NCI-H345 (cell line): ENCODE results near the gene HOXC6.

Experiments
- DNase-seq: peaks from one replicate; lab custom pipeline; 2025; lab: John Stamatoyannopoulos, UW

Gene HOXC6

DNA sequence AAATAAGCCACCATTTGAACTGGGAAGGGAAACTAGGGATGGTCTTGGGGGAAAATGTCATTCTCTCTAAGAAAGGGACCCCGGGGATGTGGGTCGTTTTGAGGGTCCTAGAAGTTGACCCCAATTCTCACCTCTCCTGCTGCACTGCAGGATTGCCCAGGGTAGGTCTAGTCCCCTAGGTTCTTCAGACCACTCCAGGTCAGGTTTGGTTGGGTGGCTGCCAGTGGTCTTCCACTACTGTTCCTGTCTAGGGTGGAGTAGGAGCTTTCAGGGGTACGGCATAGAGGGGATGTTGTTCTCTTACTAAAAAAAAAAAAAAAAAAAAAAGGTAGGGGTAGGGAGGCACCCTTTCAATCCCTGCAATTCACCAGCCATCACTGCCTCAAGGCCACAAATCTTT, 12.2 kb upstream of the HOXC6 start:
- DNase-seq = no peak

DNA sequence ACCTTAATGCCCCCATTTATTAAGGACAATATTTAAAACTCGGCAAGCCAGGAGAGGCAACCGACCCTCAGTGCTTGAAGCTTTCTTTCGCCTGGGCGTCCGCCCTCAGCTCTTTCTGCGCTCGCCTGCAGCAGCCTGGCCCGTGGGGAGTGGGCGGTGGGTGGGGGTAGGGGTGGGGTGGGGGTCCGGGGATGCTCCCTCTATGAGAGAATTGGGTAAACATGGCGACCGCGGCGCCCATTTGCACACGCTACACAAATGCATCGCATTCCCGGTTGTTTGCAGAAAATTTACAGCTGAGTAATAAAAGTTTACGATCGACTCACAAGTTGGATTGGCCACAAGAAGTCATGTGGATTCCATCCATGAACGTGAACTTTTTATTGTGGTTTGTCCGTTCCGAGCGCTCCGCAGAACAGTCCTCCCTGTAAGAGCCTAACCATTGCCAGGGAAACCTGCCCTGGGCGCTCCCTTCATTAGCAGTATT, 11.7 kb upstream of the HOXC6 start:
- no peak for DNase-seq

DNA sequence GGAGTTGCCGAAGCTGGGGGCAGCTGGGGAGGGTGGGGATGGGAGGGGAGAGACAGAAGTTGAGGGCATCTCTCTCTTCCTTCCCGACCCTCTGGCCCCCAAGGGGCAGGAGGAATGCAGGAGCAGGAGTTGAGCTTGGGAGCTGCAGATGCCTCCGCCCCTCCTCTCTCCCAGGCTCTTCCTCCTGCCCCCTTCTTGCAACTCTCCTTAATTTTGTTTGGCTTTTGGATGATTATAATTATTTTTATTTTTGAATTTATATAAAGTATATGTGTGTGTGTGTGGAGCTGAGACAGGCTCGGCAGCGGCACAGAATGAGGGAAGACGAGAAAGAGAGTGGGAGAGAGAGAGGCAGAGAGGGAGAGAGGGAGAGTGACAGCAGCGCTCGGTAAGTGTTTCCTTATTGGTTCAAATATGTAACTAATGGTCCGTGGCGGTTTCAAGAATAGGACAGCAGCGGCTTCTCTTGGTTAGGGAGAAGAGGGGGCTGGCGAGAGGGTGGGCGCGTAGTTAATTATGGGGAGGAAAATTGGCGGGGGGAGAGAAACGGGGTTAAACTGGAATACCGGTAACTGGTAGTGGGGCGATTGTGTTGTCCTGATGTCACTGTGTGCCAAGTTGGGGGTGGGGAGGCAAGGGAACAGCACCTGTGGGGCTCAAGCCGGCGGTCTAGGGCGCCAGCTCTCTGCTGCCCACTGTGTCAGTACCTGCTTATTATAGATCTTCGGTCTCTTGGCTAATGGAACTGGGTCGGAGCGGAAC, 11.0 kb upstream of the HOXC6 start:
- DNase-seq = peak; percentile 45

DNA sequence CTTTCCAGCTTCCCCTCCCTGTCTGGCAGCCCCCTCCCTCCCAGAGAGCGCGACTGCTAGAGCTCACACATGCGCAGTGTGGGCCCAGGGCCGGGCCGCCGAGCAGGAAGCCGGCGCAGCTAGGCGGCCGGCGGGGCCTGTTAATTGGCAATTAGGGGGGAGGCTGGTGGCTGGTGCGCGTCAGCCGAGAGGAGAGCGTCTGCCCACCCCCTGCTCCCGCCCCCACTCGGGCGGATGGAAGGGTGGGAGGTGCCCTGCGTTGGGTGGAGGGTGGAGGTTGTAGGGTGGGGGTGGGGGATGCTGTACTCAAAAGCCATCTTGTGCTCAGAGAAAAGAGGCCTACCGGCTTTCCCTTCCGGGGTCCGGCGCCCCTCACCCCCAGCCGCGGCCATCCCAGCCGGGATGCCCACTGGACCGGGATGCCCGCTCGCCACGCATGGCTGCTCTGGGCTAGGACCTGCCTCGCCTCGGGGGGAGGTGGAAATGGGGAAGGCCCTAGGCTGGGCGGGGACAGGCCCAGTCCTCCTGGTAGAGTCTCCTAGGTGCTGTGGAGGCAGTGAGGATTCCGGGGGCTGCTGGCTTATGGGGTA, 10.3 kb upstream of the HOXC6 start:
- peak; percentile 82 for DNase-seq

DNA sequence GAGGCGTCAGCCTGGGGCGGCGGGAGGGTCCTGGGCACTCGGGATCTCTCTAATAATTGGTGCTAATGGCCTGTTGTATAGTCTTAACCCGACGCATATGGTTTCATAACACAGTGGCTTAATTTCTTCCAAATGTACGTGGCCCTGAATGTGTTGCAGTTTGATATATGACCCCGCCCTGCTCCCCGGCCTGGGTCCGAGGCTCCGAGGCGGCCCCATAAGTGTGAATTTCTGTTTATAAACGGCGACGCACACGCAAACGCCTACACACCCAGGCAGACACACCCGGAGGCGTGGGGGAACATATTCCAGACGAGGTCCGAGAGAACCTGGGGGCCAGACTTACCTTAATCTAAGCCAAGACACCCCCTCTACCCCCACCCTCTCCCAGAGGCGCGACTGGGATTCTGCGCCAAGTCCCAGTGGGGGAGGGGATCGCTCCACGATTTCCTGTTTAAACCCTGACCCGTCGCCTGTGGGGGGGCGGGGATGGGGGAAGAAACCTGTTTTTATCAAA, 9.7 kb upstream of the HOXC6 start:
- no peak for DNase-seq

DNA sequence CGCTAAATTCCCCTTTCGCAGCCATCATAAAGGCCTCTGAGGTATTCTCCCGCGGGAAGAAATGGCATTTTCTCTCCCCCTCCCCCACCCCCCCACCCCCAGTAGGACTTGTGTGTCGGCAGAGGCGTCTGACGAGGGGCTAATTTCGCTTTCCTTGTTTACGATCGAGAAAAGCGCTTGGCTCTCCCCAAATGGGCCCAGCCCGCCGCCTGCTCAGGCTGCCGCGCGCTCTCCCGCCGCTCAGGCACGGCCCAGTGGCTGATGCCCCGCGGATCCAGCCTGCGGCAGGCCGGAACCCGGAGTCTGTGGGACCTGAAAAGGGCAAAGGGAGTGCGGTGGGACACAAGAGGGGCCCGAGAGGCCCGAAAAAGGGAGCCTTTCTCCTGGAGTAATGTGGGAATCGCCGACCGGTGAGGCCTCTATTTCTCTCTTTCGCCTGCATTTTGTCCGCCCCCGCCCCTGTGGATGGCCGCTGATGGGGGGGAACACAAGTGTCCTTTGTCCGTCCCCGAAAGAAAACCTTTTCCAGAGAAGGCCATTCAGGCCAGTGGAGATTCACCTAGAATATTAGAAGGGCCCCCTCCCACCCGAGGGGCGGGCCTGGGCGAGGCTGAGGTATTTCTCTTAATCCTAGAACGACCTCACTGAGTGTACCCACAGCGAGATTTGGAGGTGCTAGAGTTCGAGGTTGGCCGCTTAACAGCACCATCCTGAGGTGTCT, 9.0 kb upstream of the HOXC6 start:
- no peak for DNase-seq

DNA sequence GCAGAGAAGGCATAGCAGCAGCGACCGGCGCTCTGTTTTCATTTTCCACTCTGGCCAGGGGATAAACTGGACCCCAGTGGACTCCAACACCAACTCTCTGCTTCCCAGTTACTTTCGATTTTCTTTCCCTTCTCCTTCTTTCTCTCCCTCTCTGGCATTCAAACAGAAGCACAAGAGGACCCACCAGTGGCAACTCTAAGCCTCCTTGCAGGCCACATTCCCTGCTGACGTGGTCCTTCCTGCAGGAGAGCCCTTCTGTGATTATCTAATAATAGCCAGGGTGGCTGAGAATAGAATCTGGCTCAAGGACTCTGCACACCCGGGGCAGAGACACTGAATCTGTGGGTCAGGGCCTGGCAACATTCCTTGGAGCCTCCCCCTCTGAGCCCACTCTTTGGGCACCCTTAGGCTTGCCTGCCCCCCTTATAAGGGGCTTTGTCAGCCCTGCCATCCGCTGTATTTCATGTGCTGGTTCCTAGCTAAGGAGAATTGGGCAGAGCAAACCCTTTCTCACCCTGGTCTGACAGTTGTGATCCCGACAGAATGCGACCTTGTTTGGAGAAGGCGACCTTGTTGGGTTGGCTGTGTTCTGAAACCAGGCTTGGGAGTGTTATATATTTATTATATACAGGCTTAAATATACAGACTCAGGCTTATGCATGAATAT, 8.2 kb upstream of the HOXC6 start:
- DNase-seq = no peak

DNA sequence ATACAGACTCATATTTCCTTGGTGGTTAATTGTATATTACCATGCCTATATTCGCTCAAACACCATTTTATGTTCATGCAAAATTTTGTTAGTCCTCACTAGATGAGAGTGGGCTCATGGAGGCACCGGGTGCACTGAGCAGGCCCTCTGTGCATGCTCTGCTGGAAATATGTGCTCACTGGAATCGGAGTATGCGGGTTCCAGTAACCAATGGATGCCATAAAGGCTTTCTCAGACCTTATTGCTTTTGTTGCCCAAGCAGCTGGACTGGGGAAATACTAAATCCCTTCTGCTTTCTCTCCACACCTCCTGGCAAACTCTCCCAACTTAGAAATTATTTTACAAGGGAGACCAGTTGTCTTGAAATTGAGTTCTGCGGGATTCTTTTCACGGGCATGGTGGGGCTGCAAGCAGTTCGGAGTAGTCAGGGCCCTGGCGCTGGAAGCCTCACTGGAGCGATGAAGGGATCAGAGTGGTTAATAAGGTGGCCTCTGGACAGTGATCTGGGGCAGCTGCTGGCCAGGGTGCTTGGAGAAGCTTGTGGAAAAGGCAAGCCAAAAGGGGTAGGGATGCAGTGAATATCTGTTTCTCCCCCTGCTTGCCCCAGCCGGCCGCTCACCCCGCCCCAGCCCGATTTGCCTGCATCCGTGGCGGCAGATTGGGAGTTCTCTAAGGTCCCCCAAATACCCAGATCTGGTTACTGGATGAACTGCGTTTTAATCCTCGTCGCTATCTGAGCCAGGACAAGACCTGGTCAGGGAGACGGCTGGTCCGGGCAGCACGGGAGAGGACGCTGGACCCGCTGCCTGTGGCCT, 7.4 kb upstream of the HOXC6 start:
- no peak for DNase-seq

DNA sequence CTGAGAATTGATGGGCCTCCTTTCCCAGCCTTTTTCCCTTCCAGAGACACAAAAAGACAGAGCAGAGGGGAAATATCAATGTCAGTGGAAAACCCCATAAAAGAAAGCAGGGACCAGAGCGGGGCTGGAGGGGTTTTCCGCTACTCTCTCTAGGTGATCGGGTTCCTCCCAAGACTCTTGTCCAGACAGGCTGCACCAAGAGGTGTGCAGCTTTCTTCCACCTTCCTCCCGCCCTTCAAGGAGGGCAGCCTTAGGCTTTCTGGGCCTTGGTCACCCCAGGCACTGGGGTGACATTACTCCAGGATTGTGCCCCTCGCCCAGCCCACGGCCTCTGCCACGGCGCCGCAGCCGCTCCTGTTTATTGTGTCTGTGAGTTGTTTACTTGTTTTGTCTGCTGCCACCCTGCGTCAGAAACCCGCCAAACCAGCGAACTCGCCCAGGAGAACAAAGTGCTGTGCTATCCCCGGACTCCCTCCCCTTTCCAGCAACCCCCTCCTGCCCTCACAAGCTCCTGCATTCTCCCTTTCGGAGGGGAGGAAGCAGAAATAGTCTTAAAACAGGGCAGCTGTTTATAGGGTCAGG, 6.7 kb upstream of the HOXC6 start:
- DNase-seq = no peak

DNA sequence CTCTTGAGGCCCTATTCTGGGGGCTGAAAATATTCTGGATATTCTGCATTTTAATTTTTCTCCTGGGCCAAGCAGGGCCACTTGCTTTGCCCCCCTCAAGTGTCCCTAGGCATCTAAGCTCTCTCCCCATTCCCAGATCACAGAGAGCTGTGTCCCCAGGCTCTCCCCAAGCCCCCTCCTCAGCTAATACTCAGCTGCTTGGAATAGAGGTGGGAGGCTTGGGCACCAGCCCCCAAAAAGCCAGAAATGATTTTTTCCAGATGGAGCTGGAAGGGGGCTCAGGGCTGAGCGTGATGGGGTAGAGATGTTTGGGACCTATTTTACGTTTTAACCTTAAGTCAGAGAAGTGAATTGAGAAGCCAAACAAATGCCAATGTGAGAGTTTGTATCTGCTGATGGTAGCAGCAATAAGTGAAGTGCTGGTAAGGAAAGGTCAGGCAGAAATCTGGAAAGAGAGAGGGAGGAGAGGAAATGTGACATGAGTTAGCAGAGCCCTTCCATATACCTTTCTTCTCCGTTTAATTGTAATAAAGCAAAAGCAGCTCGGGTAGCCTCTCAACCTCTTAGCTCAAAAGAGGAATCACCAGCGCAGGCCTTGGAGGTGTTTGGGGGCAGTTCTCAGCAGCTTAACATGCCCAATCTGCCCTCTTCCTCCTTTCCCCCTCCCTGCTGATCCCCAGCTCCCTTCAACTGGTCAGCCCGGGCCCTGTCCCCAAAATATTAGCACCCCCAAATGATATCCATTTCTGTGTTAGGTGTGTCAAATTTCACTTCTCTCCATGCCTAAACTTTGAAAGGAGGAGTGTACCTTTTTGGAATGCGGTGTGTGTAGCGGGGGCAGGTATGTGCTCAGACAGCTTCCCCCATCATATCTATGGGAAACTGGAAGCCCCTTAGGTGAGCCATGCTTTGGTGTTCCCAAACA, 5.0 kb upstream of the HOXC6 start:
- DNase-seq = no peak

DNA sequence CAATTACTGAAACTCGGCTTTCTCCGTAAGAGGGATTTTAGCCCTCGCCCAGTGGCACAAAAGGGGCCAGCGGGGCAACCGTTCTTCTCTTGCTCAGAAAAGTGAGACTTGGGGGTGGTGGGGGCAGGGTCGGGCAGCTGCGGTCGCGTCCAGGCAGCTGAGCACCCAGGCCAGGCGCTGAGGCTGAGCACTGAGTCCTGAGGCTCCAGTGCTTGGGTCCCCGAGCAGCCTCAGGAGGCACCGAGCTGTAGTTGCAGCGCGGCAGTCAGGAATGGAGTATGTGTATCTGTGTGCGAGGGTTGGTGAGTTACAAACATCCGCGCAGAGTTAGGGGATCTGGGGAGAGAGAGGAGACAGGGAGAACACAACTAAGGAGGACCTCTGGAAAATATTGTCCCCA, 4.1 kb upstream of the HOXC6 start:
- no peak for DNase-seq

DNA sequence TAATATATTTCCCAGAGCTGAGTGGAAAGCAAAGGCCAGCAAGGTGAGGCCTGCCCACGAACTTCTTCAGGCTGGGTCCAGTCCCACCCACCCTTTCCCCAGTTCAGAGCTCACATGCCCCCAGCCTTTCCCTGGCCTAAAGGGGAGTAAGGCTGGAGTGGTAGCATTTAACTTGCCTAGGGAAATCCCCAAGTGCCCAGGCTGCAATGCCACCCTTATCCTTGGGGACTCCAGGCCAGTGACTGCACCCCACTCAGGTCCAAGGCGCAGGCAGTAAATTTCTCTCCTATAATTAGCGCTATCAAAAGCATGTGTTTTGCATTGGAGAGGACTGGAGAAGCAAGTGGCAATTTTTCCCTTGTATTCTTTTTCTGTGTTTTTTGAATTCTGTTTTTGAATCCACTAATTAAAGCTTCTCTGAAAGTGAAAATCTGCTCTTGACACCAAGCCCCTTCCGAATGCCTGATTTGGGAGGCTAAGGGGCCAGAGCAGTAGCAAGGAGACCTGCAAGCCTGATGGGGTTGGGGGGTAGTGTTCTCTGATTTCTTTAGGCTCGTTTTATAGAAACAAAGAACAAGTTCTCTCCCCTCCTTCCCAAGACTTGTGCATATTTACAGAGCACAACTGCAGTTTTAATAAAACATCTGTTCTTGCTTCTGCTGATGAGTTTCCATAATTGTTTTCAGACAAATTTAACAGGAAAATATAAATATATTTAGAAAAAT, 3.5 kb upstream of the HOXC6 start:
- DNase-seq = no peak

DNA sequence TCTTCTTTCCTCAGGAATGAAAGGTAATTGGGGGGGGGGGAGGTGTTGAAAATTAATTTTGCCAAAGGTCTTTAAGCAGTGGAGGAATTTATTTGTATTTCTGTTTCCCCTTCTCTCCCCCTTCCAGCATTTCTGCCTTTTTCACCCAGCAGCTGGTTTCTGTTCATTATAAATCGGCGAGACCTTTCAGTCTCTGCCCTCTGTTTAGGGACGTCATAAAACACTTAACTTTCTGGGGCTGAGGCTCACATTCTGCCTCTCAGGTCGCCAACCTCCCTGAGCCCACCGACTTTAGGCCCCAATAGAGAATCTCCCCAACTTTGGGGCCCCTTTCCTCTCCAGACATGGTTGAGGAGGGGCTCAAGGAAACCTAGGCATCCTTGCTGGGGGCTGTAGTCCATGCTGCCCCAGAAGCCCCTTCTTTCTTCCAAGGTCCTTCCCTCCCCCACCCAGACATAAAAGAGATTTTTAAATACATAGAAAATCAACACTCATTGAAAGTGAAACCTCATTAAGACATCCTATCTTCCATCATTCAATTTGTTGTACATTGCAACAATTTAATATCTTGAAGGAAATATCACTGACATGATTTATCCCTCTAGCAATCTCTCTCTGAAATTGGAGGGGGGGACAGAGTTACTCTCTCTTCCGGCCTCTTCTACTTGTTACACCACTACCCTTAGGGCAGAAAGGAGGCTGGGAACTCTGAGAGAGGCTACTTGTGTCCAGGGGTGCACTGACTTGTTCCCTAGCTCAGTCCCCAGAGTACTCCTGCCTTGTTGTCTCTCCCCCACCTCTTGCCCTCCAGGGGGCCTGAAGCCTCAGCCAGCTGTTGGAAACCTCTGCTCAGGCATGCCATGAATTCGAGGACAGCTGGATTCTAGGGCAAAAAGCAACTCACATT, 2.5 kb upstream of the HOXC6 start:
- no peak for DNase-seq

DNA sequence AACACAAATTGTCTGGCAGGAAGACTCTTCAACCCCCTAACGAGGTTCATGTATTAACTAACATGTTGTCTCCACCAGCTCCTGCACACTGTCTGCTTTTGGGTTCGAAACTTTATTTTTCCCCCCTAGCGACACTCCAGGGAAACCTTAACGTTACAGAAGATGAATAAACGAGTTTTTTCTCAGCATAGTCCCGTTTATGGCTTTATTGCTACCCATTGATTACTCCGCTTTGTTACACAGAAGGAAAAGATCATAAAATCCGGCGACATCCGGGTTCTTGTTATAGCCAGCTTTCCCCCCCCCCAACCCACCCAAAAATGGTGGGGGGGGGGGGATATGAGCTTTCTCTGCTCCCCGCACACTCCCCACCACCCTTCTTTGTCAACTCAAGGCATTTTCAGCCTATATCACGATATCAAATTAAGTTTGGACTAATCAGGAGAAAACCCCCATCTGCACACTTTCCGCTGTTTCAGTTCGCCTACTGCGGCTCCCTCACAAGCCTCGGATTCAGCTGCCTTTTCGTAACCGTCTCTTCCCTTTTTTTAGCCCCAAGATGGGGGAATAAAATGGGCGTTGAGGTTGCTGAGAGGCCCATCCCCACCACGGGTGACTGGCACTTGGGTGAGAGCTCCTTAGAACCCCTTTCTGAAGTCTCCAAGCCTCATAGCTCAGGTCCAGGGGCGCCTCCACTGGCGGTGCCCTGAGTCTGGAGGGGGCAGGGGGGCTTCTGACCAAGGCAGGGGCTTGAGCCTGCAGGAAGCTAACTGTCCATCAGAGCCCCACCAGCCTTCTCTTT, 1.4 kb upstream of the HOXC6 start:
- no peak for DNase-seq

DNA sequence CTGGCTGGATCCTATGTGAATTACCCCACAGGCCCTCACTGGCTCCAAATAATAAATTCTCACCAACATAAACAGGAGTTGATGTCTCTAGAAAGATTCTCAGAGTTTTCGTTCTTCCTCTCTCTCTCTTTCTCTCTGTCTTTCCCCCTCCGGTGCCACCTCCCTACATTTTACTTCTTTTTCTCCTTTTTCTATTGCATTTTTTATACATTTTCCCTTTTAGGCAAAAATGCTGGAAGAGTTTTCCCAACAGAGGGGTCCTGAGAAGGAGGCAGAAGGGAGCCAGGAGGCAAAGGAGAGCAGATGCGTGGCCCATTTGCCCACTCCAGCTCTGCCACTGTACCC, 826 bp upstream of the HOXC6 start:
- DNase-seq = no peak

DNA sequence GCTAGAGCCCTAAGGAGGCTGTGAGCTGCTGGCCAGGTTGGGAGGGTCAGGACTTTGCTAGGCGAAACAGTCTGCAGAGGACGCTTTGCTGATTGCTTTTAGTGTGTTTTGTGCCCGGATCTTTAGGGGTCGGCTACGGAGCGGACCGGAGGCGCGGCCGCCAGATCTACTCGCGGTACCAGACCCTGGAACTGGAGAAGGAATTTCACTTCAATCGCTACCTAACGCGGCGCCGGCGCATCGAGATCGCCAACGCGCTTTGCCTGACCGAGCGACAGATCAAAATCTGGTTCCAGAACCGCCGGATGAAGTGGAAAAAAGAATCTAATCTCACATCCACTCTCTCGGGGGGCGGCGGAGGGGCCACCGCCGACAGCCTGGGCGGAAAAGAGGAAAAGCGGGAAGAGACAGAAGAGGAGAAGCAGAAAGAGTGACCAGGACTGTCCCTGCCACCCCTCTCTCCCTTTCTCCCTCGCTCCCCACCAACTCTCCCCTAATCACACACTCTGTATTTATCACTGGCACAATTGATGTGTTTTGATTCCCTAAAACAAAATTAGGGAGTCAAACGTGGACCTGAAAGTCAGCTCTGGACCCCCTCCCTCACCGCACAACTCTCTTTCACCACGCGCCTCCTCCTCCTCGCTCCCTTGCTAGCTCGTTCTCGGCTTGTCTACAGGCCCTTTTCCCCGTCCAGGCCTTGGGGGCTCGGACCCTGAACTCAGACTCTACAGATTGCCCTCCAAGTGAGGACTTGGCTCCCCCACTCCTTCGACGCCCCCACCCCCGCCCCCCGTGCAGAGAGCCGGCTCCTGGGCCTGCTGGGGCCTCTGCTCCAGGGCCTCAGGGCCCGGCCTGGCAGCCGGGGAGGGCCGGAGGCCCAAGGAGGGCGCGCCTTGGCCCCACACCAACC, 1.5 kb downstream of the HOXC6 start:
- DNase-seq = no peak

DNA sequence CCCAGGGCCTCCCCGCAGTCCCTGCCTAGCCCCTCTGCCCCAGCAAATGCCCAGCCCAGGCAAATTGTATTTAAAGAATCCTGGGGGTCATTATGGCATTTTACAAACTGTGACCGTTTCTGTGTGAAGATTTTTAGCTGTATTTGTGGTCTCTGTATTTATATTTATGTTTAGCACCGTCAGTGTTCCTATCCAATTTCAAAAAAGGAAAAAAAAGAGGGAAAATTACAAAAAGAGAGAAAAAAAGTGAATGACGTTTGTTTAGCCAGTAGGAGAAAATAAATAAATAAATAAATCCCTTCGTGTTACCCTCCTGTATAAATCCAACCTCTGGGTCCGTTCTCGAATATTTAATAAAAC, 2.2 kb downstream of the HOXC6 start:
- DNase-seq = no peak
